ENCODE results near the gene EIF4A2. TPM values are rescaled to one million over a fixed set of nuclear protein-coding genes. Genes with fewer than 3 reads are reported as not detected.

The EIF4A2 gene
- total and polyA plus RNA-seq, 9 of the 15 experiments (the other 6 are each of a cell fraction or from before 2014, with no cell fraction given): 307 to 754 (median 435) TPM

DNA sequence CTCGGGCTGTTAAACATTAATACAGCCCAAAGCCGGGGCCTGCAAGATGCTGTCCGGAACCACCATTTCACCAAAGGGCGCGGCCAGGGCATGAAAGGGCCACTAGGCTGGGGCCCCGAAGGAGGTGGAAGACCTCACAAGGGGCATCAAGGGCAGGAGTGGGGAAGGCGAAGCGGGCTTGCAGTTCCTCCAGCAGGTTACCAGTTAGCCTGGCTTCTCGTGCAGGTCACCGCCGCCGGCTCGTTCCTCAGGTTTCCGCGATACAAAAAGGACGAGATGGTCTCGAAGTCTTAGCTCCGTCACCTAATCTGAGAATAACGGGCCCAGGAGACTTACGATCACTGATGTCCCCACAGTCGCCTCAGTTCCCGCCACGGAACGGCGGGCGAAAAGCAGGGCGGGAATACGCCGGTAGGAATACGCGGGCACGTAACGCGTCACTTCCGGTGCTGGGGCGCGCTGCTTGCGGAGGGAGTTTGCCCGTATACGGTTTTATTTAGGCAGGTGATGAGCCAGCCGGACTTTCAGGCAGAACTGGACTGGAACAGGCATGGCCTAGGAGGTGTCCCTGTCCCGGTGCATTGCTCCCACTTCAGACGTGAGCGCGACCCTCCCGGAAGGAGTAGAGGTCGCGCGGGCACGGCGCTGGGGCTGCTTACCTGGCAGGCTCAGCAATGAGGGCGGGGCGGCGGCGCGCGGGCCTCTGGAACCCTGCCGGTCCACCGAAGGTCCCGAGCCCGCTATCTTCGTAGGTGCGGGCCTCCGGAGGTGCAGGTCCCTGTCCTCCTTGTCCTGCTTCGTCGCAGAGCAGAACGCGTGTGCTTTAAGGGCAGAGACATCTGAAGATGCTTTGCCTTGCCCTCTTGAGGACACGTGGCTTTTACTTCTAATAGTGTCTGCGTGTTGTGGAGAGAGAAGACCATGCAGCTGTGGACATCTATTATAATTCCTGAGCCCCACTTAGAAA lies 23.0 kb downstream of the EIF4A2 start, which contains the start of gene RFC4 (continued):
- TF ChIP-seq, protein P1, sequence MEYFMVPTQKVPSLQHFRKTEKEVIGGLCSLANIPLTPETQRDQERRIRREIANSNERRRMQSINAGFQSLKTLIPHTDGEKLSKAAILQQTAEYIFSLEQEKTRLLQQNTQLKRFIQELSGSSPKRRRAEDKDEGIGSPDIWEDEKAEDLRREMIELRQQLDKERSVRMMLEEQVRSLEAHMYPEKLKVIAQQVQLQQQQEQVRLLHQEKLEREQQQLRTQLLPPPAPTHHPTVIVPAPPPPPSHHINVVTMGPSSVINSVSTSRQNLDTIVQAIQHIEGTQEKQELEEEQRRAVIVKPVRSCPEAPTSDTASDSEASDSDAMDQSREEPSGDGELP (CRISPR knock-in tag; IDR thresholded peaks at IDR 0.05; ENCODE audit: borderline replicate concordance): peak; percentile 86
- TF ChIP-seq FUS (optimal IDR thresholded peaks at IDR 0.05; ENCODE audit: low read depth, low read length) (no peak), ZNF766 (CRISPR knock-in tag; conservative IDR thresholded peaks at IDR 0.05) (no peak; the same call in 1 of the 2 replicates), ZNF75A (CRISPR knock-in tag; IDR thresholded peaks at IDR 0.05) (no peak), TFAM (CRISPR knock-in tag; conservative IDR thresholded peaks at IDR 0.05) (no peak), PTTG1 (tag; IDR thresholded peaks at IDR 0.05; ENCODE audit: low read depth) (no peak), ELF1 (tag; IDR thresholded peaks at IDR 0.05) (no peak; the same call in 1 of the 2 replicates), RBM39 (optimal IDR thresholded peaks at IDR 0.05; ENCODE audit: low read depth, low read length) (no peak), SNIP1 (IDR thresholded peaks at IDR 0.05; ENCODE audit: low read depth) (no peak)
- TF ChIP-seq, protein P2, sequence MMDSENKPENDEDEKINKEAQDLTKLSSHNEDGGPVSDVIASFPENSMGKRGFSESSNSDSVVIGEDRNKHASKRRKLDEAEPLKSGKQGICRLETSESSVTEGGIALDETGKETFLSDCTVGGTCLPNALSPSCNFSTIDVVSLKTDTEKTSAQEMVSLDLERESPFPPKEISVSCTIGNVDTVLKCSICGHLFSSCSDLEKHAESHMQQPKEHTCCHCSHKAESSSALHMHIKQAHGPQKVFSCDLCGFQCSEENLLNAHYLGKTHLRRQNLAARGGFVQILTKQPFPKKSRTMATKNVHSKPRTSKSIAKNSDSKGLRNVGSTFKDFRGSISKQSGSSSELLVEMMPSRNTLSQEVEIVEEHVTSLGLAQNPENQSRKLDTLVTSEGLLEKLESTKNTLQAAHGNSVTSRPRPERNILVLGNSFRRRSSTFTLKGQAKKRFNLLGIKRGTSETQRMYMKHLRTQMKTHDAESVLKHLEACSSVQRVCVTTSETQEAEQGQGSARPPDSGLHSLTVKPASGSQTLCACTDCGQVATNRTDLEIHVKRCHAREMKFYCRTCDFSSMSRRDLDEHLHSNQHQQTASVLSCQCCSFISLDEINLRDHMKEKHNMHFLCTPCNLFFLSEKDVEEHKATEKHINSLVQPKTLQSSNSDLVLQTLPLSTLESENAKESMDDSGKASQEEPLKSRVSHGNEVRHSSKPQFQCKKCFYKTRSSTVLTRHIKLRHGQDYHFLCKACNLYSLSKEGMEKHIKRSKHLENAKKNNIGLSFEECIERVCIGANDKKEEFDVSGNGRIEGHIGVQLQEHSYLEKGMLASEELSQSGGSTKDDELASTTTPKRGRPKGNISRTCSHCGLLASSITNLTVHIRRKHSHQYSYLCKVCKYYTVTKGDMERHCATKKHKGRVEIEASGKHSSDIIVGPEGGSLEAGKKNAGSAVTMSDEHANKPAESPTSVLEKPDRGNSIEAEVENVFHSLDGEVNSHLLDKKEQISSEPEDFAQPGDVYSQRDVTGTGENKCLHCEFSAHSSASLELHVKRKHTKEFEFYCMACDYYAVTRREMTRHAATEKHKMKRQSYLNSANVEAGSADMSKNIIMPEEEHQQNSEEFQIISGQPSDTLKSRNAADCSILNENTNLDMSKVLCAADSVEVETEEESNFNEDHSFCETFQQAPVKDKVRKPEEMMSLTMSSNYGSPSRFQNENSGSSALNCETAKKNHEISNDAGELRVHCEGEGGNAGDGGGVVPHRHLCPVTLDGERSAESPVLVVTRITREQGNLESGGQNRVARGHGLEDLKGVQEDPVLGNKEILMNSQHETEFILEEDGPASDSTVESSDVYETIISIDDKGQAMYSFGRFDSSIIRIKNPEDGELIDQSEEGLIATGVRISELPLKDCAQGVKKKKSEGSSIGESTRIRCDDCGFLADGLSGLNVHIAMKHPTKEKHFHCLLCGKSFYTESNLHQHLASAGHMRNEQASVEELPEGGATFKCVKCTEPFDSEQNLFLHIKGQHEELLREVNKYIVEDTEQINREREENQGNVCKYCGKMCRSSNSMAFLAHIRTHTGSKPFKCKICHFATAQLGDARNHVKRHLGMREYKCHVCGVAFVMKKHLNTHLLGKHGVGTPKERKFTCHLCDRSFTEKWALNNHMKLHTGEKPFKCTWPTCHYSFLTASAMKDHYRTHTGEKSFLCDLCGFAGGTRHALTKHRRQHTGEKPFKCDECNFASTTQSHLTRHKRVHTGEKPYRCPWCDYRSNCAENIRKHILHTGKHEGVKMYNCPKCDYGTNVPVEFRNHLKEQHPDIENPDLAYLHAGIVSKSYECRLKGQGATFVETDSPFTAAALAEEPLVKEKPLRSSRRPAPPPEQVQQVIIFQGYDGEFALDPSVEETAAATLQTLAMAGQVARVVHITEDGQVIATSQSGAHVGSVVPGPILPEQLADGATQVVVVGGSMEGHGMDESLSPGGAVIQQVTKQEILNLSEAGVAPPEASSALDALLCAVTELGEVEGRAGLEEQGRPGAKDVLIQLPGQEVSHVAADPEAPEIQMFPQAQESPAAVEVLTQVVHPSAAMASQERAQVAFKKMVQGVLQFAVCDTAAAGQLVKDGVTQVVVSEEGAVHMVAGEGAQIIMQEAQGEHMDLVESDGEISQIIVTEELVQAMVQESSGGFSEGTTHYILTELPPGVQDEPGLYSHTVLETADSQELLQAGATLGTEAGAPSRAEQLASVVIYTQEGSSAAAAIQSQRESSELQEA (IDR thresholded peaks at IDR 0.05; ENCODE audit: low read depth): no peak
- TF ChIP-seq, protein P3, sequence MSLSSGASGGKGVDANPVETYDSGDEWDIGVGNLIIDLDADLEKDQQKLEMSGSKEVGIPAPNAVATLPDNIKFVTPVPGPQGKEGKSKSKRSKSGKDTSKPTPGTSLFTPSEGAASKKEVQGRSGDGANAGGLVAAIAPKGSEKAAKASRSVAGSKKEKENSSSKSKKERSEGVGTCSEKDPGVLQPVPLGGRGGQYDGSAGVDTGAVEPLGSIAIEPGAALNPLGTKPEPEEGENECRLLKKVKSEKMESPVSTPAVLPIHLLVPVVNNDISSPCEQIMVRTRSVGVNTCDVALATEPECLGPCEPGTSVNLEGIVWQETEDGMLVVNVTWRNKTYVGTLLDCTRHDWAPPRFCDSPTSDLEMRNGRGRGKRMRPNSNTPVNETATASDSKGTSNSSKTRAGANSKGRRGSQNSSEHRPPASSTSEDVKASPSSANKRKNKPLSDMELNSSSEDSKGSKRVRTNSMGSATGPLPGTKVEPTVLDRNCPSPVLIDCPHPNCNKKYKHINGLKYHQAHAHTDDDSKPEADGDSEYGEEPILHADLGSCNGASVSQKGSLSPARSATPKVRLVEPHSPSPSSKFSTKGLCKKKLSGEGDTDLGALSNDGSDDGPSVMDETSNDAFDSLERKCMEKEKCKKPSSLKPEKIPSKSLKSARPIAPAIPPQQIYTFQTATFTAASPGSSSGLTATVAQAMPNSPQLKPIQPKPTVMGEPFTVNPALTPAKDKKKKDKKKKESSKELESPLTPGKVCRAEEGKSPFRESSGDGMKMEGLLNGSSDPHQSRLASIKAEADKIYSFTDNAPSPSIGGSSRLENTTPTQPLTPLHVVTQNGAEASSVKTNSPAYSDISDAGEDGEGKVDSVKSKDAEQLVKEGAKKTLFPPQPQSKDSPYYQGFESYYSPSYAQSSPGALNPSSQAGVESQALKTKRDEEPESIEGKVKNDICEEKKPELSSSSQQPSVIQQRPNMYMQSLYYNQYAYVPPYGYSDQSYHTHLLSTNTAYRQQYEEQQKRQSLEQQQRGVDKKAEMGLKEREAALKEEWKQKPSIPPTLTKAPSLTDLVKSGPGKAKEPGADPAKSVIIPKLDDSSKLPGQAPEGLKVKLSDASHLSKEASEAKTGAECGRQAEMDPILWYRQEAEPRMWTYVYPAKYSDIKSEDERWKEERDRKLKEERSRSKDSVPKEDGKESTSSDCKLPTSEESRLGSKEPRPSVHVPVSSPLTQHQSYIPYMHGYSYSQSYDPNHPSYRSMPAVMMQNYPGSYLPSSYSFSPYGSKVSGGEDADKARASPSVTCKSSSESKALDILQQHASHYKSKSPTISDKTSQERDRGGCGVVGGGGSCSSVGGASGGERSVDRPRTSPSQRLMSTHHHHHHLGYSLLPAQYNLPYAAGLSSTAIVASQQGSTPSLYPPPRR (CRISPR knock-in tag; IDR thresholded peaks at IDR 0.05; ENCODE audit: borderline replicate concordance): no peak

Measured in K562 (cell line).